ENCODE measurements around the gene GTSE1.

Gene GTSE1

GRCh38 chr22:46380069-46380468 lies 83.4 kb downstream of the GTSE1 start:
- no peak for DNase-seq (ENCODE audit: low spot score)
